Activated T-cell treated with anti-CD3 and anti-CD28 coated beads, Interleukin-2, amount 50 U/mL, for 24 hours (primary cell): Measurements from ENCODE around the gene FER1L5.

ENCODE experiments used
- DNase-seq: peaks from one replicate; pipeline ENCODE4 v3.0.0-alpha.2; 2020
- H3K27ac Mint-ChIP-seq: 2 replicates; pipeline ENCODE4 v1.8.0; 2020; ENCODE audit warnings: mild to moderate bottlenecking, mixed read lengths
- H3K27me3 Mint-ChIP-seq: 2 replicates; pipeline ENCODE4 v1.8.0; 2020; ENCODE audit warnings: mixed read lengths
- H3K36me3 Mint-ChIP-seq: 2 replicates; pipeline ENCODE4 v1.8.0; 2020; ENCODE audit warnings: low read depth, mixed read lengths
- H3K4me1 Mint-ChIP-seq: 2 replicates; pipeline ENCODE4 v1.8.0; 2020; ENCODE audit warnings: low read depth, mixed read lengths
- H3K4me3 Mint-ChIP-seq: 2 replicates; pipeline ENCODE4 v1.8.0; 2020; ENCODE audit warnings: mild to moderate bottlenecking, moderate library complexity, mixed read lengths
- H3K9me3 Mint-ChIP-seq: 2 replicates; pipeline ENCODE4 v1.8.0; 2020; ENCODE audit warnings: mixed read lengths

FER1L5 gene

DNA sequence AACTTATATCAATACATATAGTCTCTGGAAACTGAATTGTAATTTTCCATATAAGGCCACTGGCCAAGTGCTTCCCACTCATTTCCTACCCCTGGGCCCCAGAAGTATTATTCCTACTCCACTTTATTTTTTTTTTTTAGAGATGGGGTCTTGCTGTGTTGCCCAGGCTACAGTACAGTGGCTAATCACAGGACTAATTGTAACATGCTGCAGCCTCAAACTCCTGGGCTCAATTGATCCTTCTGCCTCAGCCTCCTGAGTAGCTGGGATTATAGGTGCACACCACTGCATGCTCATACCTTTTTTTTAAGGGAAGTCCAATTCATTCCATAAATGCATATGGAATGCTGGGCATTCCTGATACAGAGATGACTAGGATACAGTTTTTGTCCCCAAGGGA is 111.8 kb downstream of the FER1L5 start:
- Mint-ChIP-seq H3K27me3 (no peaks in the 10 kb centered on the region), H3K27ac (no peak overlapping the region), H3K9me3 (no peaks in the 10 kb centered on the region), H3K36me3 (no peaks in the 10 kb centered on the region), H3K4me1 (peaks cover 2% of the 10 kb centered on the region), H3K4me3 (no peak overlapping the region)
- DNase-seq: no peak
